Activated T-cell treated with anti-CD3 and anti-CD28 coated beads for 48 hours (primary cell): ENCODE measurements around the gene MAST1.
A peak's percentile ranks its signal among the peaks of the same experiment; 100 is the strongest.
"Not testable (repeated sequence)": the region's sequence is repeated elsewhere in the genome, so short reads cannot be mapped to it uniquely, and the experiment has no call there.

ENCODE experiments used
- DNase-seq: peaks from one replicate; pipeline ENCODE4 v3.0.0-alpha.2; 2020; ENCODE audit warnings: low read depth

Gene MAST1

DNA sequence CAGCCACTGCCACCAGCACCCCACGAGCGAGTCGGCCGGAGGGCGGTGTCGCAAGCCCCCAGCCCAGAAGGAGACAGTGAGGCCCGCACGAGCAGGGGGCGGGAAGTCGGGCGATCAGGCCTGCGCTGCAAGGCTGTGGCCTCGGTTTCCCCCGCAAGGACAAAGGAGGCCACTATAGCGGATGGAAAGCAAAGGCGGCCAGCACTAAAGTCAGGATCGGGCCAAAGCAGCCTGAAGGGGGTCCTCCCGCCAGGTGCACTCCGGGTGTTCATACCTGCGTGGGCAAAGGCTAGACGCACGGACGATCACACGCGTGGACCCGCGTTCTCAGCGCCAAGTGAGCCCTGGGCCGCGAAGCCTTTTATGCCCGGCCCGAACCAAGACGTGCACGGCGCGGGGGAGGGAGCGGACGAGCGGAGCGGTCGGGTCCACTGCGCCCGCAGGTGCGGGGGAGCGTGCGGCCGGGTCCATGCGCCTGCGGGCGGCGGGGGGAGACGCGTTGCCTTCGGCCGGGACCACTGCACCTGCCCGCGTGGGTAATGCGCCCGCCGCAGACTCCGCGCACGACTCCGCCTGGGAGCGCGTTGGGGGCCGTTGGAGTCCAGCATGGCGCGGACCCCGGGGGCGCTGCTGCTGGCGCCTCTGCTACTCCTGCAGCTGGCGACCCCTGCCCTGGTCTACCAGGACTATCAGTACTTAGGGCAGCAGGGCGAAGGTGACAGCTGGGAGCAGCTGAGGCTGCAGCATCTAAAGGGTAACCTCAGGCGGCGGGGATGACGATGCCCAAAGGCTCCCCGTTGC lies 36.6 kb upstream of the MAST1 start, which contains the start of the genes PRDX2 and THSD8:
PRDX2 (minus strand) TSS at position 335 of the 801 bp plus-strand sequence. CDS start 539 bp downstream, outside the sequence.
THSD8 (plus strand) TSS at position 604 of the 801 bp plus-strand sequence; CDS start at position 607, 3 bp downstream.
- peak; percentile 81 for DNase-seq

DNA sequence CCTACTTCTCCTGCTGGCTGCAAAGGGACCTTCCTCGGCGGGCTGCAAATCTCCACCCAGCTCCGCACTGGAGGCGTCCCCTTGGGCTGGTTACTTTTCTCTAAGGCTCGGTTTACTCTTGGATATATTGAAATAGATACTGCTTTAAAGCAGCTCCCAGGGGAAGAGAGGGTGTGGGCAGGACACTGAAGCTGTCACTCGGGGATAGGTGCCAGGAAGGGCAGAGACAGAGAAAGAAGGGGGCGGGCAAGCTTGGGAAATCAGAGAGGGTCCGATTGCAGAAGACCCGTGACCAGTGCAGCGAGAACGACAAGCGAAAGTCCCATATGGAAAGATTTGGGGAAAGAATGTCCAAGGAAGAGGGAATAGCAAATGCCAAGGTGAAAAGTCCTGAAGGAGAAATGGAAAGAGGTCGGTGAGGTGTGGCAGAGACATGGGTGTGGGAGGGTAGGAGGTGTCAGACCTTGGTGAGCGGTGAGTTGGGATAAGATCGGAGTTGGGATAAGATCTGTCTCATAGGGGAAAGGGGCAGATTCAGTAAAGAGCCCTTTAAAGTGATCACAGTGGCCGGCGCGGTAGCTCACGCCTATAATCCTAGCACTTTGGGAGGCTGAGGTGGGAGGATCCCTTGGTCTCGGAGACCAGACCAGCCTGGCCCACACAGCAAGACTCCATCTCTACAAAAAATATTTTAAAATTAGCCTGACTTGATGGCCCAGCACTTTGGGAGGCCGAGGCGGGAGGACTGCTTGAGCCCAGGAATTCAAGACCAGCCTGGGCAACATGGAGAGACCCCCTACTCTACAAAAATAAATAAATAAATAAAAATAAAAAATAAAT lies 35.8 kb upstream of the MAST1 start:
- no peak for DNase-seq

DNA sequence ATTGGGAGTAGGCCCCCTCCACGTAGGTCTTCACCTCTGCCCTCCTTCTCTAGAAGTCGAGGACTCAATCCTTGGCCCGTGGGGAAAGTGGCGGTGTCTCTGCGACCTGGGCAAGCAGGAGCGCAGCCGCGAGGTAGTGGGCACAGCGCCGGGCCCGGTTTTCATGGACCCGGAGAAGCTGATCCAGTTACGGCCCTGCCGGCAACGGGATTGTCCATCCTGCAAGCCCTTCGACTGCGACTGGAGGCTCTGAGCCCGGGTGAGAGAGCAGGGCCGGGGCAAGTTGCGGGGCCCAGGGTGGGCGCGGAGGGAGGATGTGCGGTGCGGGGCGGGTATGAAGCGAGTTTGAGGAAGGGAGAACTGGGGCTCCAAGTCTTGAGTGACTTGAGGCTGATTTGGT lies 34.3 kb upstream of the MAST1 start:
- DNase-seq = no peak

DNA sequence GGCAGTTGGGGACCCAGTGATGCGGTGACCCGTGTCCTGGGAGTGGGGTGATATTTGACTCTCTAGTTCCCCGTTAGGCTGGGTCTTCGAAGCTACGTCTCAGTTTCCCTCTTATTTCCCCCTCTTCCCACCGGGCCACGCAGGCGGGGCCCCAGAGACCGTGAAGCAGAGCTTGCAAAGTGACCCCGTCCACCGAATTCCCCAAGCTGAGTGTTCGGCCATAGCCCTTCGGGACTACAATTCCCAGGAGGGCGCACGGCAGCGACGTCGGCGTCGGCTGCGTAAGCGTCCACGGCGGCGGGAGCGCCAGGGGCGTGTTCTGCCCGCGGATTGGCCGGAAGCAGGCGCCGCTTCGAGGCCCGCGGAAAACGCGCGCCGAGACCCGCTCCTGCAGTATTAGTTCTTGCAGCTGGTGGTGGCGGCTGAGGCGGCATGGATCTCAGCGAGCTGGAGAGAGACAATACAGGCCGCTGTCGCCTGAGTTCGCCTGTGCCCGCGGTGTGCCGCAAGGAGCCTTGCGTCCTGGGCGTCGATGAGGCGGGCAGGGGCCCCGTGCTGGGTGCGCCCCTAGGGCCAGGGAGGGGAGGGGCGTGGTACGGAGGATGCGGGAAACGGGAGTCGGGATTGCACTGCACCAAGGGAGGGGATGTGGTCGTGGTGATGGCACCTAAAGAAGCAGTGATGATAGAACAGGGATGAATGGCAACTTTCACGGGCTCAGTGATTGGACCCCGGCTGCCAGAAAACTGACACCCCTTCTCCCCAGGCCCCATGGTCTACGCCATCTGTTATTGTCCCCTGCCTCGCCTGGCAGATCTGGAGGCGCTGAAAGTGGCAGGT lies 31.9 kb upstream of the MAST1 start, which contains the start of gene RNASEH2A:
RNASEH2A (plus strand) TSS at position 343 of the 840 bp plus-strand sequence; CDS start at position 433, 90 bp downstream.
- DNase-seq = peak; percentile 89

DNA sequence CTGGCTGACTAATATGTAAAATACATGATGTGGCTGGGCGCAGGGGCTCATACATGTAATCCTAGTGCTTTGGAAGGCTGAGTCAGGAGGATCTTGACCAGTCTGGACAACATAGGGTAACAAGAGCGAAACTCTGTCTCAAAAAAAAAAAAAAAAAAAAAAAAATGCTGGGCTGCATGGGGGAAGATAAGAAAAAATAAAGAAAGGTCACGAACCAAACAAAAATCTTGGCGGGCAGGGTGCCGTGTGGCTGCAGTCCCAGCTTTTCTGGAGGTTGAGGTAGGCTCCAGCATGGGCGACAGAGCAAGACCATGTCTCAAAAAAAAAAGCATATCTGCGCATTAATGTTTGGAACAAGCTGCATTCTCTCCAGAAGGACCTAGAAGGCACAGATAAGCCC lies 23.2 kb upstream of the MAST1 start:
- no peak for DNase-seq

DNA sequence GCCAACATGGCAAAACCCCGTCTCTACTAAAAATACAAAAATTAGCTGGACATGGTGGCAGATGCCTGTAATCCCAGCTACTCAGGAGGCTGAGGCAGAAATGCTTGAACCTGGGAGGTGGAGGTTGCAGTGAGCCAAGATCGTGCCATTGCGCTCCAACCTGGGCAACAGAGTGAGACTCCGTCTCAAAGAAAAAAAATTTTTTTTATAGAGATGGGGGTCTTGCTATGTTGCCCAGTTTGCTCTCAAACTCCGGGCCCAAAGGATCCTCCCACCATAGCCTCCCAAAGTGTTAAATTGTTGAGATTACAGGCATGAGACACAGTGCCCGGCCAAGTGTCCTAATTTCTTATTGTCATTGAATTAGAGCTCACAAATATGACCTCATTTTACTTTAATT lies 21.1 kb upstream of the MAST1 start:
- DNase-seq = not testable (repeated sequence)

DNA sequence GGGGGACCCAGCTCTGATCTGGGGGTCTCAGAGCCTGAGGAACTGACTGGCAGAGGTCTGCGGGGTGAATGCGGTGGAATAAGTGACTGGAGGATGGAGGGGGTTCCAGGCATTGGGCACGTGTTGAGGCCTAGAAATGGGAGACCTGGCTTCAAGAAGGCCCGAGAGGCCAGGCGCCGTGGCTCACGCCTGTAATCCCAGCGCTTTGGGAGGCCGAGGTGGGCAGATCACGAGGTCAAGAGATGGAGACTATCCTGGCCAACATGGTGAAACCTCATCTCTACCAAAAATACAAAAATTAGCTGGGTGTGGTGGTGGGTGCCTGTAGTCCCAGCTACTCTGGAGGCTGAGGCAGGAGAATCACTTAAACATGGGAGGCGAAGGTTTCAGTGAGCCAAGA lies 20.5 kb upstream of the MAST1 start:
- DNase-seq = not testable (repeated sequence)

DNA sequence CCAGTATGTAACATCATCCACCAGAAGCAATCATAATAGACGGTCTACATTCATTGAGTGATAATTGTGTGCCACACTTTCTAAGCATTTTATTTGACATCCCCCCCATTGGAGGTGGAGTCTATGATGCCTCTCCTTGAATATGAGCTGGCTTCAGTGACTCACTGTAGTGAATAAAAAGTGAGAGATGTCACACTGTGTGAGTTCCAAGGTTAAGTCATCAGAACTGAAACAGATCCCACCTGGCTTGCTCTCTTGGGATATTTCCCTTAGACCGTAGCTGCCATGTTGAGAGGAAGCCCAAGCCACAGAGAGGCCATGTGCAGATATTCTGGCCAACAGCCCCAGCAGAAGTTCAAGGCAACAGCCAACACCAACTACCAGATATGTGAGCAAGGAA lies 16.6 kb upstream of the MAST1 start:
- no peak for DNase-seq

DNA sequence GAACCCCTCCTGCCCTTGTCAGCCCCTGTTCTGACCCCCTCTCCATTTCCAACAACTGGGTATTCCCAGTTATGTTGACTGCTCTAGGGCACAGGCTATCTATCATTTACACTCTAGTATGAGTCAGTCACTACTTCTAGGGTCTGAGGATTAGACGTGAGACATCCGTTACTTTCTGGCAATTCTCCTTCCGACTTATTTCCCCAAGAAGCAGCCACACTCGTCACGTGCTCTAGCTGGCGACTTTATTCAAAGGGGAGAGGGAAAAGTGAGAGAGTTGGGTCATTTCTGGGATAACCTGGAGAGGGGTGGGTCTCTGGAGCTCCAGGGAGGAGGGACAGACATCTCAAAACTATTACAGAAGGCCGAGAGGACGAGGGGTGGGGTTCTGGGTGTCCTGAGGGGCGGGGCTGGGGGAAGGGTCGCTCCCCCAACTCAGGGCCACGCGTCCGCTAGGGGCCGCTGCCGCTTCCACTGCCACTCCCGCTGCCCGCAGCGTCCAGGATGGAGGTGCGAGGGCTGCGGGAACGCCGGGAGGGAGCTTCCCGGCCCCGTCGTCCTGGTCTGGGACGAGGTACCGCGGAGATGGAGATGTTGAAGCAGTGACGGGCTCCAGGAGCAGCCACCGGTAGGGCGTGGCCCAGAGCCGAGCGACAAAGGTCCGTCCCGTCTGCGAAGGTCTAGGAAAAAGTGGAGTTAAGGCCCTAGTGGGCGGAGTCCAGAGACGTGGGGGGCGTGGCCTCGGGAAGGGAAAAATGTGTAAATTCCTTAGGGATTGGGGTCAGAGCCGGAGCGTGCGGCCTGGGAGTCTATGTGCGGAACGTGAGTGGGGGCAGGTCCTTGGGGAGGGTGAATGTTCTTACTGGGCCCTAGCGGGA lies 12.8 kb upstream of the MAST1 start:
- DNase-seq = no peak

DNA sequence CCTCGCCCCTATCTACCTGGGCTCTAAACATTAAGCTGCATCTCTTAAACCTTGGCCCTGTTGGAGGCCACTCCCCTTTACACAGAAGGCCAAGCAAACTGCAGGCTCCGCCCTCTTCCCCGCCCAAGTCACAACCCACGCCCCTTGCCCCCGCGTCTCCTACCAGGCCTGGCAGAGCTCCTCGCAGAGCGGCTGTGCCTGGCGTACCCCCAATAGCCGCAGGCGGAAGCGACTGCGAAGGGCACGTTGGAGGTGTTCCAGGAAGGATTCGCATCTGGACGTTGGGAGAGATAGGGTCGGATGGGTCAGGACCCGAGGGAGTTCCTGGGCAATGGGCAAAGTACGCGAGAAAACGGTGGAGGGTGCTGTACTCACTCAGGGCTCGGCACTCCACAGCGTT lies 9.8 kb upstream of the MAST1 start:
- no peak for DNase-seq

DNA sequence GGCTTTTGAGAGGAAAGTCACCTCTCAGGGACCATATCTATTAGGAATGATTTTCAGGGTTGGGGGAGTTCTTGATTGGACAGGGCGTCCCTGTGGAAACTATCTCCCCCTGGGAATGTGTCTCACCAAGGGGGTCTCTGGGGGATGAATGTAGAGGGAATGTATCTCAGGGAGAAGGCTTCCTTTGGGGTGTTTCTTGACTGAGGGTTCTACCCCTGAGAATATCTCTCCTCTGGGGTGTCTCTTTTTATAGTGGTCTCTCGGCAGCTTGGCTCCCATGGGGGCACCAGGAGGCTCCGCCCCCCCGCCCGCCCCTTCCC lies 4.9 kb upstream of the MAST1 start:
- no peak for DNase-seq

DNA sequence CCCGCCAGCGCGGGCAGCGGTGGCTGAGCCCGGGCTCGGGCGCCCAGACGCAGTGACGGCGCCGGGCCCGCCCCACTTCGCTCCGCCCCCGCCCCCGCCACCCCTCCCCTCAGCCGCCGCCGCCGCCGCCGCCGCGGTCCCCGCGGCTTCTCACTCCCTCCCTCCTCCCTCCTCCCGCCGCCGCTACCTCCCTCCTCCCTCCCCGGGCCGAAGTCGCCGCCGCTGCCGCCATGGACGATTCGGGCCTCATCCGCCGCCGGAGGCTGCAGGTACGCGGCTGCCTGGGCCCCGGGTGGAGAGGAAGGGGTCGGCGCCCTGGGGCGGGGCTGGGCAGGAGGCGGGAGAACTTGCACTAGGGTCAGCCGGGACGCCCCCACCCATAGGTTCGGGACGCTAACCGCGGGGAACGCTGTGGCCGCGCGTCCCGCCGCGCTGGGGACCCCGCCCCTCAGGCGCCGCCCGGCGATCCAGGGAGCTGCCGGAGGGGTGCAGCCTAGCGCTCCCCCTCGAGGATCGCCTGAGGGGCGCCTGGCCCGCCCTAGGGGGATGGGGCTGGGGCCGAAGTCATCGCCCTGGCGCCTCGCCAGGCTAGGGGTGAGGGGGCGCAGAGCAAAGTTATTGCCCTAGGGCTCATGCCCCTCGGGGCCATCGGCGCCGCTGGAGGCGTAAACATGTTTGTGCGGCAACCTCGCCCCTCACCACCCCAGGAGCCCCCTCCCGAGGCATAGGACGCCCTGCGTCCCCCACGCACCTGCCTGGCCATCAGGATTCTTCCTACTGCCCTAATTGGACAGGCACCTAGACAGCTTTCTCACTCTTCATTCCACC lies 4.4 kb upstream of the MAST1 start:
- DNase-seq = peak; percentile 25

DNA sequence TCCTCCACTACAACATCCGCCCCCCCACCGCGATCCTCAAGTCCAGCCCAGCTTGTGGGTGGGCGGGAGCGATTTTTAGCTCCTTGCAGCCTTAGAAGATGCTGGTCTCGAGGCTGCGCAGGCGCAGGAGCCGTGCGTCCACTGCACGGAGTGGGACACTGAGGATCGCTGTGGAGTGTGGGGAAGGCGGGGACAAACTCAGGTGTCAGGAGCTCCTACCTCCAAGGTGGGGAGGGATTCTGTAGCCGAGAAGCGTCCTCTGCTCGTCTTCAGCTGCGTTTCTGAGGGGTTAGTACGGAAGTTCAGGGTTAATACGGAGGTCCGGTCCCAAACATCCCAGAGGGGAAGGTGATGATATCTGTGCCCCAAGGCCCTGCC lies 3.8 kb upstream of the MAST1 start, which contains the start of gene RTBDN:
RTBDN (minus strand) TSS at position 14 of the 378 bp plus-strand sequence. CDS start 4,600 bp downstream, outside the sequence.
- no peak for DNase-seq

DNA sequence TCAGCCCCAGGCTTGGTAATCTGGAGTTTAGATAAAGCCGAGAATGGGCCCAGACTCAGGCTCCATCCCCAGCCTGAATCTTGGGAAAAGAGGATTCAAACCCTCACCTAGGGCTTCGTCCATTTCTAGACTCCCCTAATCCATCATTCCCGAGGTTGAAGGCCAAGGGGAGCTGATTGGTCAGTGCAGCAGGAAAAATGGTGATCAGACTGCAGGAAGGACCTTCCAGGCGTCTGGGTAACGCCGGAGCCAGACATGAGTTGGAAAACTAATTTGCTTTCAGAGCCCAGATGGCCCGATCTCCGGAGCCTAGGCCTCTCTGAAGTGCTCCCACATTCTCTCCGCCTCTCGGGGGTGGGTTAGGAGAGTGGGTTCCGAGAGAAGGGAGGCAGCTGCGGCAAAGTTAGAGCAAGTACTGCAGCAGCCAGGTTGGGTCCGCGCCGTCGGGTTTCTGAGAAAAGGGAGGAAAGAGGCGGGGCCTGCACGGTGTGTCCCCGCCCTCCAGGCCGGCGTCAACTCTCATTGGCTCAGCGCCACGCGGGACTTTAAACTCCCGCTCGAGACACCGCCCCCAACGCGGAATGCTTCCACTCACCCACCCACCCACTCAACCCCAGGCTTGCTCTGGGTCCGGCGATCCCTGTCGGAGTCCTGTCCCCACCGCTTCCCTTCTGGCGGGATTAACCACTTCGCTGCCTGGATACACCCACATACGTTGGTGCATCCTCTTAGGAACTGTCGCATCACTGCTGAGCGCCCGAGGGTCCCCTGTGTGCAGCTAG lies 3.1 kb upstream of the MAST1 start:
- peak; percentile 36 for DNase-seq

DNA sequence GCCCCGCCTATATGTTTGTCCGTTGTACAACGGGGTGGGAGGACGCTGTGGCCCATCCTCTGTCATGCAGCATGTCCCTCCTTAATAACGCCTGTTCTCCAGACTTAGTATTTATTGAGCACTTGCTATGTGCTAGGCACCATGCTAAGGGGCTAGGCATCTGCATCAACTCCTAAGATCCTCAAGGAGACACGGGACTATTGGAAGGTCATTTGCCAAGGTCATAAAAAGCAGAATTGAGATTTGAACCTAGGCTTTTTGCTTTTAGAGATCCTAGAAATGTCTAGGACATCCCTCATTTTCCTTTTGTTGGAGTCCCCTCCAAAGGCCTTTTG lies 1.8 kb upstream of the MAST1 start:
- no peak for DNase-seq

DNA sequence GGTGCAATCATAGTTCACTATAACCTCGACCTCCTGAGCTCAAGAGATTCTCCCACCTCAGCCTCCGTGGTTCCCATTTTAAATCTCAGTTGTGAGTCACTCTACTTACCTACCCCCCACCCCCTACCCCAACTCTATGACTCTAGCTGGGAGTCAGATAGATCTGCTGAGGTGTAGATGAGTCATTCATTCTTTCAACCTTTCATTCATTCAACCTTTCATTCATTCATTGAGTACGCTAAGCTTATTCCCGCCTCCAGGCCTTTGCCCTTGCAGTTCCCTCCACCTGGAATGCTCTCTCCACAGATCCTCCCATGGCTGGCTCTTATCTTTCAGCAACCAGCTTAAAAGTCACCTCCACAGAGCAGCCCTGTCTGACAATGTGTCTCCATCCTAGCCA lies 1.1 kb upstream of the MAST1 start:
- no peak for DNase-seq

DNA sequence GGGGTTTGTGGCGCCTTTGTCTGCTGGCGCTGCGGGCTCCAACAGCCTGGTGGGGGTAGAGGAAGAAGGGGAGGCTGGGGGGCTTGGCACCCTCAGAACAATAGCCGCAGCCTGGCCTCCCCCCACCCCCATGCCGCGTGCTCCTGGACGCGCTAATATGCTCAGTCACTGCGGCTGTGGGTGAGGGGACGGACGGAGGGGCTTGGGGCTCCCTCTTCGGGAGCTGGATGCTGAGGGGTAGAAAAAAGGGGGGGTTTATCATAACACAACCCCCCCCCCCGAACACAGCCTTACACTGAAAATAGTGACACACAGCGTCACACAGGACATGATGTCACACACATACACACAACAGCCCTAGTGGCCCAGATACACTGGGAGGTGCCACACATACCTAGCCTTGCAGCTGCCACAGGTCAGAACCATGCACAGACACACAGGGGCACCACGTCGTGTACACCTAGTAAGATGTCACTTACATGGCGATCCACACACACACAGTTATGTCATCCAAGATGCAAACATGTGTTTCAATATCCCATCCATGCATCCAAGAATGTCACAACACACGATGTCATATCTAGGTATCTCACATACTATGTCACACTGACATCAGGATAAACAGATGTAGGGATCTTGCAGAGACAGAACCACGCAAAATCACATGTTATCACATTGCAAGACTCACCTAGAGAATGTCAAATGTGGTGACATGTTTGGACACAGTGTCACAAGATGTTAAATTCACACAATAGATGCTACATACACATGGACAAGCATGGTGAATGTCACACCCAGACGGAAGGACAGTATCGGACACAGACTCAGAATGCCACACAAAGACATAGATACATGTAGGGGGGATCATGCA lies 806 bp downstream of the MAST1 start:
- DNase-seq = no peak
